HG03039 (cell line): ENCODE results near the gene FGD2.
"Not testable (repeated sequence)": the region's sequence is repeated elsewhere in the genome, so short reads cannot be mapped to it uniquely, and the experiment has no call there.

Experiments used
- ATAC-seq: cut with Tn5 transposase; IDR thresholded peaks from one replicate; pipeline ENCODE4 v1.9.1; 2021; ENCODE audit warnings: mild to moderate bottlenecking, moderate library complexity; ENCODE audit not compliant: unreplicated experiment

Gene FGD2

GRCh38 chr6:37038292-37039198, 33.1 kb downstream of the FGD2 start:
- no peak for ATAC-seq

GRCh38 chr6:37039958-37040357, 34.5 kb downstream of the FGD2 start:
- no peak for ATAC-seq

GRCh38 chr6:37041521-37041920, 36.1 kb downstream of the FGD2 start:
- ATAC-seq, result no peak

GRCh38 chr6:37042150-37042549, 36.7 kb downstream of the FGD2 start:
- ATAC-seq, result no peak

- not testable (repeated sequence) for ATAC-seq
These were observed 37.6 kb downstream of the FGD2 start for GRCh38 chr6:37043091-37043490.

GRCh38 chr6:37047346-37047688, 41.9 kb downstream of the FGD2 start:
- no peak for ATAC-seq

GRCh38 chr6:37047689-37048402, 42.4 kb downstream of the FGD2 start:
- ATAC-seq, result no peak

GRCh38 chr6:37048403-37048850, 43.0 kb downstream of the FGD2 start:
- ATAC-seq, result no peak

- no peak for ATAC-seq
These were observed 43.6 kb downstream of the FGD2 start for GRCh38 chr6:37048851-37049757.

- no peak for ATAC-seq
These were observed 44.2 kb downstream of the FGD2 start for GRCh38 chr6:37049758-37050044.

GRCh38 chr6:37050045-37050853, 44.8 kb downstream of the FGD2 start:
- no peak for ATAC-seq

- ATAC-seq, result no peak
These were observed 45.3 kb downstream of the FGD2 start for GRCh38 chr6:37050854-37051137.

- ATAC-seq, result no peak
These were observed 45.9 kb downstream of the FGD2 start for GRCh38 chr6:37051138-37052026.

GRCh38 chr6:37052027-37052628, 46.7 kb downstream of the FGD2 start:
- no peak for ATAC-seq

GRCh38 chr6:37053683-37054082, 48.2 kb downstream of the FGD2 start:
- ATAC-seq, result no peak

- no peak for ATAC-seq
These were observed 48.7 kb downstream of the FGD2 start for GRCh38 chr6:37054171-37054570.

- no peak for ATAC-seq
These were observed 49.1 kb downstream of the FGD2 start for GRCh38 chr6:37054580-37054979.

- no peak for ATAC-seq
These were observed 50.6 kb downstream of the FGD2 start for GRCh38 chr6:37056112-37056403.

- no peak for ATAC-seq
These were observed 51.1 kb downstream of the FGD2 start for GRCh38 chr6:37056439-37057127.
